IMR-90 (cell line): ENCODE measurements around the gene ANKIB1. TPM values are rescaled to one million over a fixed set of nuclear protein-coding genes. Genes with fewer than 3 reads are reported as not detected.

Experiments
- ATAC-seq: fragments of 200-7000 bp; cut with Tn5 transposase; 2 replicates; pipeline ENCODE4 v1.9.1; 2020; ENCODE audit warnings: low read depth, mild to moderate bottlenecking, moderate library complexity
- BruUV-seq: library from RNA; stranded (reverse); fragments of 400-500 nt; replicated peaks from 2 replicates; lab custom pipeline; 2021; lab: Mats Ljungman, UMichigan
- CTCF ChIA-PET: fragments of 300-600 bp; formaldehyde crosslinking; extraction: SDS; loops from one replicate; lab custom pipeline; 2021; ENCODE audit warnings: antibody characterized with exemption; lab: Yijun Ruan, JAX
- POLR2A ChIA-PET: fragments of 300-600 bp; sonication (Branson Sonifier 250); formaldehyde crosslinking; loops from one replicate; lab custom pipeline; 2022; ENCODE audit warnings: antibody characterized with exemption; ENCODE audit not compliant: unreplicated experiment; lab: Charles Lee
- DNase-seq: peaks from one replicate; pipeline ENCODE4 v3.0.0; 2013
- H2AFZ ChIP-seq: replicated peaks from 2 replicates; pipeline ENCODE3; 2013; ENCODE audit warnings: low read length, mild to moderate bottlenecking; ENCODE audit not compliant: poor library complexity
- H2AK5ac ChIP-seq: 2 replicates; pipeline ENCODE4 v1.6.1; 2013; ENCODE audit warnings: low read depth, low read length, inconsistent platforms
- H2AK9ac ChIP-seq: replicated peaks from 2 replicates; pipeline ENCODE3; 2013; ENCODE audit warnings: mild to moderate bottlenecking, low read depth, low read length, moderate library complexity; ENCODE audit not compliant: poor library complexity
- H2BK120ac ChIP-seq: 2 replicates; pipeline ENCODE4 v1.6.1; 2013; ENCODE audit warnings: low read depth, low read length, inconsistent platforms
- H2BK15ac ChIP-seq: 3 replicates; pipeline ENCODE4 v1.6.1; 2013; ENCODE audit warnings: low read depth, low read length, inconsistent platforms
- H2BK20ac ChIP-seq: 2 replicates; pipeline ENCODE4 v1.6.1; 2013; ENCODE audit warnings: low read depth, mild to moderate bottlenecking, inconsistent platforms, low read length, moderate library complexity
- H2BK5ac ChIP-seq: 2 replicates; pipeline ENCODE4 v1.6.1; 2013; ENCODE audit warnings: mild to moderate bottlenecking, low read depth, low read length, inconsistent platforms; ENCODE audit not compliant: poor library complexity, severe bottlenecking
- H3K14ac ChIP-seq: replicated peaks from 2 replicates; pipeline ENCODE4 v1.6.1; 2013; ENCODE audit warnings: low read depth, low read length, inconsistent platforms
- H3K18ac ChIP-seq: 2 replicates; pipeline ENCODE4 v1.6.1; 2013; ENCODE audit warnings: low read depth, low read length, control low read depth
- H3K23ac ChIP-seq: 2 replicates; pipeline ENCODE4 v1.6.1; 2013; ENCODE audit warnings: low read depth, low read length, inconsistent platforms
- H3K27ac ChIP-seq: 2 replicates; pipeline ENCODE4 v1.5.1; 2013; ENCODE audit warnings: mild to moderate bottlenecking, control low read depth, low read length; ENCODE audit not compliant: insufficient read depth
- H3K27me3 ChIP-seq: 2 replicates; pipeline ENCODE4 v1.6.1; 2013; ENCODE audit warnings: low read length; ENCODE audit not compliant: control insufficient read depth, insufficient read depth
- H3K36me3 ChIP-seq: 2 replicates; pipeline ENCODE4 v1.6.1; 2013; ENCODE audit warnings: low read length, mixed read lengths; ENCODE audit not compliant: control insufficient read depth, insufficient read depth
- H3K4ac ChIP-seq: 2 replicates; pipeline ENCODE4 v1.6.1; 2013; ENCODE audit warnings: low read depth, low read length, inconsistent platforms
- H3K4me1 ChIP-seq: 2 replicates; pipeline ENCODE4 v1.6.1; 2013; ENCODE audit warnings: low read length, mixed read lengths; ENCODE audit not compliant: control insufficient read depth, insufficient read depth
- H3K4me2 ChIP-seq: 2 replicates; pipeline ENCODE4 v1.6.1; 2013; ENCODE audit warnings: low read depth, mild to moderate bottlenecking, control low read depth, low read length, moderate library complexity
- H3K4me3 ChIP-seq: 2 replicates; pipeline ENCODE4 v1.5.1; 2013; ENCODE audit warnings: low read depth, mild to moderate bottlenecking, control low read depth, low read length, moderate library complexity; ENCODE audit not compliant: insufficient read depth
- H3K56ac ChIP-seq: 2 replicates; pipeline ENCODE4 v1.6.1; 2013; ENCODE audit warnings: low read length, inconsistent platforms; ENCODE audit not compliant: insufficient read depth; ENCODE audit errors: extremely low read depth
- H3K79me1 ChIP-seq, 2 experiments: 2 replicates each; pipeline ENCODE4 v1.6.1; 2013; ENCODE audit warnings: low read length in 2 of 2, inconsistent platforms in 1 of 2, low read depth in 1 of 2
- H3K9ac ChIP-seq: 2 replicates; pipeline ENCODE4 v1.6.1; 2013; ENCODE audit warnings: low read depth, low read length, control low read depth
- H3K9me1 ChIP-seq: 2 replicates; pipeline ENCODE4 v1.6.1; 2013; ENCODE audit warnings: low read length, inconsistent platforms; ENCODE audit not compliant: insufficient read depth
- H3K9me3 ChIP-seq: 2 replicates; pipeline ENCODE4 v1.6.1; 2013; ENCODE audit warnings: low read length; ENCODE audit not compliant: control insufficient read depth, insufficient read depth
- H4K20me1 ChIP-seq: 2 replicates; pipeline ENCODE4 v1.6.1; 2013; ENCODE audit warnings: low read length, inconsistent platforms; ENCODE audit not compliant: insufficient read depth
- H4K5ac ChIP-seq: 2 replicates; pipeline ENCODE4 v1.6.1; 2013; ENCODE audit warnings: mild to moderate bottlenecking, low read depth, low read length, control low read depth
- H4K8ac ChIP-seq, 2 experiments: 2 replicates each; pipeline ENCODE4 v1.6.1; 2013; ENCODE audit warnings: low read depth in 2 of 2, low read length in 2 of 2, control low read depth in 1 of 2, inconsistent platforms in 1 of 2
- H4K91ac ChIP-seq: 2 replicates; pipeline ENCODE4 v1.6.1; 2013; ENCODE audit warnings: low read depth, low read length, inconsistent platforms; ENCODE audit not compliant: insufficient read depth
- CEBPB ChIP-seq: IDR thresholded peaks from 2 replicates; pipeline ENCODE4 v1.6.1; 2012; ENCODE audit warnings: low read depth, low read length, improper control_type of control experiment
- FOS ChIP-seq: fragments of 150-350 bp; IDR thresholded peaks from 2 replicates; pipeline ENCODE4 v1.6.1; 2016; ENCODE audit warnings: low read depth, low read length
- MAFK ChIP-seq: IDR thresholded peaks from 2 replicates; pipeline ENCODE4 v1.6.1; 2012; ENCODE audit warnings: low read depth, low read length, improper control_type of control experiment
- dilution Hi-C: fragments of 300-500 bp; cut with HindIII; formaldehyde crosslinking; loops from one replicate; pipeline ENCODE4 v1.14.3; 2018; ENCODE audit warnings: low sequenced_read_pairs; ENCODE audit not compliant: unreplicated experiment
- in situ Hi-C: fragments of 300-500 bp; cut with MboI; formaldehyde crosslinking; loops from 3 replicates; pipeline ENCODE4 v1.14.3; 2019; ENCODE audit warnings: low sequenced_read_pairs, inconsistent platforms, mixed read lengths
- intact Hi-C: fragments of 100-400 bp; cut with micrococcal nuclease; formaldehyde crosslinking; loops from 2 replicates; pipeline ENCODE4 v1.10.0; 2022
- polyA plus RNA-seq, 3 experiments: library from polyadenylated mRNA; depleted of rRNA; stranded (reverse); fragments of >200 nt; gene quantifications; 2 replicates each; pipeline ENCODE4 v1.2.3, GENCODE V29; 2012; ENCODE audit warnings: low replicate concordance in 1 of 3
- total RNA-seq: library from RNA; depleted of rRNA; stranded (reverse); fragments of >200 nt; gene quantifications from 2 replicates; pipeline ENCODE4 v1.2.3, GENCODE V29; 2012
- TF ChIP-seq, protein P1 (sequence below): fragments of 150-350 bp; IDR thresholded peaks from 2 replicates; pipeline ENCODE4 v1.6.1; 2016; ENCODE audit warnings: low read depth, mild to moderate bottlenecking, low read length, moderate library complexity, borderline replicate concordance

The ANKIB1 gene
- total and polyA plus RNA-seq, 2 of the 4 experiments (the other 2 are of a cell fraction) = 18.7 to 33.9 TPM

DNA sequence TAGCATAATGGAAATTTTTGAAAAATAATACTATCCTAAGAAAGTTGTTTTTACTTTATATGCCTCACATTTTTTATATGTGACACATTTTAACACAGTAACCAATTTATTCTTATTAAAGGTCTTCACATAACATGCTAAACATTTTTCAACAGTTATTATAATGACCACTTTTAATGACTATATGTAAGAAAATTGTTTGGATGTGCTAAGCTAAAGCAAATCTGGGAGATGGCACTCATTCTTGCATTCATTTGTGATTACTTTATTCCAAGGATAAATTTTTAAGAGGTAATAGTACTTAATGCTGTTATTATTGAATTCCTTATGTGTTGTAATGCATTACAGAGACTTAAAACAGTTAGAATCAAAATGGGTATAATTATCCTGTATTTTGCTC lies 88.1 kb downstream of the ANKIB1 start:
- no peak overlapping the region for H4K5ac ChIP-seq
- no peak overlapping the region for H3K4ac ChIP-seq
- POLR2A ChIA-PET = no interaction called here
- dilution Hi-C loops (no loop called here), intact Hi-C loops (no loop called here), in situ Hi-C loops (no loop called here)
- no peak for ATAC-seq
- no peaks in the 10 kb centered on the region; a peak in 1 of 4 replicates for H3K79me1 ChIP-seq
- H4K20me1 ChIP-seq = no peaks in the 10 kb centered on the region
- no peak overlapping the region for H3K4me2 ChIP-seq
- H3K9me3 ChIP-seq = no peaks in the 10 kb centered on the region
- no peak overlapping the region for H3K27ac ChIP-seq
- no peak overlapping the region for H3K23ac ChIP-seq
- no peak overlapping the region for H2BK120ac ChIP-seq
- H2BK20ac ChIP-seq = no peak overlapping the region
- no peak overlapping the region for H3K9ac ChIP-seq
- no peak overlapping the region for H3K4me3 ChIP-seq
- no peak overlapping the region for H3K18ac ChIP-seq
- no peak overlapping the region for H4K91ac ChIP-seq
- no peak overlapping the region for H3K14ac ChIP-seq
- BruUV-seq = no TSS peak
- H4K8ac ChIP-seq = no peak overlapping the region
- no peaks in the 10 kb centered on the region for H3K4me1 ChIP-seq
- no peak overlapping the region for H2BK15ac ChIP-seq
- no peak overlapping the region for H3K56ac ChIP-seq
- 0 out of 2 replicates have a peak, but pooled peaks cover 2% of the 10 kb centered on the region for H3K36me3 ChIP-seq
- no peak overlapping the region for H2AK9ac ChIP-seq
- 0 out of 2 replicates have a peak, but pooled peaks cover 3% of the 10 kb centered on the region for H3K9me1 ChIP-seq
- TF ChIP-seq FOS = no peak
- TF ChIP-seq, protein P1, sequence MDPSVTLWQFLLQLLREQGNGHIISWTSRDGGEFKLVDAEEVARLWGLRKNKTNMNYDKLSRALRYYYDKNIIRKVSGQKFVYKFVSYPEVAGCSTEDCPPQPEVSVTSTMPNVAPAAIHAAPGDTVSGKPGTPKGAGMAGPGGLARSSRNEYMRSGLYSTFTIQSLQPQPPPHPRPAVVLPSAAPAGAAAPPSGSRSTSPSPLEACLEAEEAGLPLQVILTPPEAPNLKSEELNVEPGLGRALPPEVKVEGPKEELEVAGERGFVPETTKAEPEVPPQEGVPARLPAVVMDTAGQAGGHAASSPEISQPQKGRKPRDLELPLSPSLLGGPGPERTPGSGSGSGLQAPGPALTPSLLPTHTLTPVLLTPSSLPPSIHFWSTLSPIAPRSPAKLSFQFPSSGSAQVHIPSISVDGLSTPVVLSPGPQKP = no peak
- TF ChIP-seq MAFK = no peak
- TF ChIP-seq CEBPB = no peak
- no peak overlapping the region for H2AK5ac ChIP-seq
- no peak overlapping the region for H2AFZ ChIP-seq
- CTCF ChIA-PET = no interaction called here
- no peak for DNase-seq
- no peak overlapping the region for H2BK5ac ChIP-seq
- H3K27me3 ChIP-seq = no peaks in the 10 kb centered on the region
